ENCODE results near the gene MFSD6L.

The MFSD6L gene

DNA sequence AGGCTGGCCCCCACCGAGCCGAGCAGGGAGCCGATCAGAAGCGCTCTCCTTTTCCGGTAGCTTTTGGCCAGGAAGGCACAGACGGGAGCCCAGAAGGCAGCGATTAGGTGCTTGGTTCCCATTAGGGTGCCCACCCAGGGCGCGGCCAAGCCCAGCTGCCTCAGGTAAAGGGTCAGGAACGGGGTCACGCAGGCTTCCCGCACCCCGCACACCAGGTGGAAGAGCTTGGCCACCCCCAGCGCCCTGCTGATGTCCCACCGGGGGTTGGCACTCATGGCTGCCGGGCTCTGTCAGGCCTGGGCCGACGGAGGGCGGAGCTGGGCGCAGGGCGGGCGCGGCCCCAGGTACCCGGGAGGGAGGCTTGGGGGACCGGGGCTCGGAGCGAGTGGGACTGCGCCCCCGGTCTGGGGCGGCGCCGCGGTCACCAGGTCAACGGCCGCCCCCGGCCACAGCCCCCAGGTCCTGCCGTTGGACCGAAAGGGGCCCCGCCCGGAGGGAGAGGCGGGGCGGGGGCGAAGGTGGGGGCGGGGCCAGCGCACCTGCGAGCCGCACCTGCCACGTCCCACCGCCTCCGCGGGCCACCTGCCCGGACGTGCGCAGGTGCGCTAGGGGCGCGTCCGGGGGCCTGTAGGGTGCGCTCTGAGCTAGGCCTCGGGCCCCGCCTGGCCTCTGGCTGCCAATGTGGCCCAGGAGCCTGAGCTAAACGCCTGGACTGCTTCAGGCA, at the start of gene MFSD6L:
TSS of gene MFSD6L (minus strand) at position 520 of the 724 bp plus-strand sequence. CDS start at position 275, 245 bp downstream.
- DNase-seq (ENCODE audit: low read depth in 2 of 2), result no peak

GRCh38 chr17:8847891-8848290, 48.7 kb upstream of the MFSD6L start:
- DNase-seq (ENCODE audit: low read depth in 2 of 2), result no peak

GRCh38 chr17:8846768-8847211, 47.6 kb upstream of the MFSD6L start:
- no peak for DNase-seq (ENCODE audit: low read depth in 2 of 2)

- DNase-seq (ENCODE audit: low read depth in 2 of 2), result no peak
Measured at GRCh38 chr17:8844229-8845218, 45.4 kb upstream of the MFSD6L start.

DNA sequence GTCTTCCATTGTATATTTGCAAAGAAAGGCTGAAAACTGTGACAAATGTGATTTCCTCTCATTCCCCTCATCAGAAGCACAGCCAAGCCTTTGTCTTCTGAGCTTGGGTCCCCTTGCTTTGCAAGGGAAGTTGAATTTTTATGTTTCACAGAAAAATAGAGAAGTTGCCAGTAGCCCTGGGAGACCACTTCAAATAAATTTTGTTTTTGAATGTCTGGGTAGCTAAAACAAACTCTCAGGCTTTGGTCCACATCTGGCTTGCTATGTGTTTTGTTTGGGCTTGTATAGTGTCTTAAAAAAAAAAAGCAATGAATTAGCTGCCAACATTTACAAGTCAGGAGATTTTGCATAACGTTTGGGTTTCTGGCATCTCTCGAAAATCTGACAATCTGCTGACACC, 44.2 kb upstream of the MFSD6L start:
- DNase-seq (ENCODE audit: low read depth in 2 of 2), result no peak

DNA sequence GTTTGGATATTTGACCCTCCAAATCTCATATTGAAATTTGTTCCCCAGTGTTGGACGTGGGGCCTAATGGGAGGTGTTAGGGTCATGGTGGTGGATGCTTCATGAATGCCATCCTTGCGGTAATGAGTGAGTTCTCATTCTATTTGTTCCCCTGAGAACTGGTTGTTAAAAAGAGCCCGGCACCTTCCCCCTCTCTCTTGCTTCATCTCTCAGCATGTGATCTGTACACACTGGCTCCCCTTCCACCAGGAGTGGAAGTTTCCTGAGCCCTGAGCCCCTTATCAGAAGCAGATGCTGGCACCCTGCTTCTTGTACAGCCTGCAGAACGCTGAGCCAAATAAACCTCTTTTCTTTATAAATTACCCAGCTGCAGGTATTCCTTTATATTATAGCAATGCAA, 42.7 kb upstream of the MFSD6L start:
- no peak for DNase-seq (ENCODE audit: low read depth in 2 of 2)

- DNase-seq (ENCODE audit: low read depth in 2 of 2), result no peak
Measured at GRCh38 chr17:8839410-8839935, 40.3 kb upstream of the MFSD6L start.

- DNase-seq (ENCODE audit: low read depth in 2 of 2), result no peak
Measured at GRCh38 chr17:8838551-8839095, 39.5 kb upstream of the MFSD6L start.

GRCh38 chr17:8837563-8838075, 38.5 kb upstream of the MFSD6L start:
- DNase-seq (ENCODE audit: low read depth in 2 of 2), result no peak

GRCh38 chr17:8836821-8837562, 37.8 kb upstream of the MFSD6L start:
- DNase-seq (ENCODE audit: low read depth in 2 of 2), result no peak

GRCh38 chr17:8835631-8836364, 36.6 kb upstream of the MFSD6L start:
- no peak for DNase-seq (ENCODE audit: low read depth in 2 of 2)

GRCh38 chr17:8835106-8835505, 35.9 kb upstream of the MFSD6L start:
- DNase-seq (ENCODE audit: low read depth in 2 of 2), result no peak

- DNase-seq (ENCODE audit: low read depth in 2 of 2), result peak; percentile 22 to 25
Measured at GRCh38 chr17:8832711-8833352, 33.7 kb upstream of the MFSD6L start.

- no peak for DNase-seq (ENCODE audit: low read depth in 2 of 2)
Measured at GRCh38 chr17:8831234-8831849, 32.2 kb upstream of the MFSD6L start.

DNA sequence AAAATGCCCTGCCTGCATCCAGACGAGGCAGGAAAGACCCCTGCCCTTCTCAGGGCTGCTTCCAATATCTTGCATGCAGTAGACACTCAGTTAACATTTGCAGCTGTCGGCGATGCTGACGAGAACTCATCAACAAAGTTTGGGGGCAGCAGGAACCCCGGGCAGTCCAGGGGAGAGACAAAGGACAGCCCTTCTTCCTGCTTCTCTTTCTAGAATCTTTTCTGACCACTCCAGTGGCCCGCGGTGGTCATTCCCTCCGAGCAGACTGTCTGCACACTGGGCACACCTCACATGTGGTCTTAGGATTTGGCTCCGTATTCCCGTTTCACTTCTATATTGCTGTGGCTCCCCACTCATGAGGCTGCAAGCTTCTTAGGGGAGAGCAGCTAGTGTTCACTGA, 31.0 kb upstream of the MFSD6L start:
- no peak for DNase-seq (ENCODE audit: low read depth in 2 of 2)

DNA sequence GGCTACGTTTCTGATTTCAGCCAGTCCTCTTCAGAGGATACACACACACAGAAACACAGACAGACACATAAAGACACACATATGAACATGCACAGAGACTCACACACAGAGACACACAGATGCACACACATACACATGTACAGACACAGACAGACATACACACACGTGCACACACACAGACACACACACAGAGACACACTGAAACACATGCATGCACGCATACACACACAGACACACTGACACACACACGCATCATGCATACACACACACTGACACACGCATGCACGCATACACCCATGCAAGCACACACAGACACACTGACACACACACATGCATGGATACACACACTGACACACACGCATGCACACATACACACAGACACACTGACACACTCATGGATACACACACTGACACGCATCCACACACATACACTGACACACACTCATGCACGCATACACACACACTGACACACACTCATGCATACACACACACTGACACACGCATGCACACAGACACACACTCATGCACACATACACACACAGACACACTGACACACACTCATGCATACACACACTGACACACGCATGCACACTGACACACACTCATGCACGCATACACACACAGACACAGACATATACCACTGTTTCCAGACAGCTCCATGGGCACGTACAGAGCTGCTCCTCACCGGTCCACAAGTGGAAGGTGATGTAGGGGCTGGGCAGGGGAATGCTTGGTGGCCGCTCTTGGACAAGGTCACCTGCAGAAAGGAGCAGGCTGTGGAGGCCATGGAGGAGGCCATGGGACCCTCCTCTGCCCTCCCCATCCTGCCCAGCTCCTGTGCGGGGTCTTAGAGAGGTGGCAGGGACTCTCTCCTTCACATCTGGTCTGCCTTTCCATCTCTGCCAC, 30.1 kb upstream of the MFSD6L start:
- no peak for DNase-seq (ENCODE audit: low read depth in 2 of 2)

GRCh38 chr17:8828517-8828875, 29.3 kb upstream of the MFSD6L start:
- DNase-seq (ENCODE audit: low read depth in 2 of 2), result no peak

- no peak for DNase-seq (ENCODE audit: low read depth in 2 of 2)
Measured at GRCh38 chr17:8826808-8827435, 27.8 kb upstream of the MFSD6L start.

Measured in stimulated activated CD8-positive, alpha-beta memory T cell treated with anti-CD3 and anti-CD28 coated beads, Interleukin-15, amount 100 ng/mL, for 48 hours (primary cell).